ENCODE data around the gene PIGC. TPM values are rescaled to one million over a fixed set of nuclear protein-coding genes. Genes with fewer than 3 reads are reported as not detected.
"Not testable (repeated sequence)": the region's sequence is repeated elsewhere in the genome, so short reads cannot be mapped to it uniquely, and the experiment has no call there.

The PIGC gene
- total RNA-seq, 2 donors from 2014 or later, result 22.9 to 24.1 TPM

GRCh38 chr1:172446547-172446946 is 2.7 kb upstream of the PIGC start:
- intact Hi-C loops (cut with DNase I, micrococcal nuclease), result loop anchor here in 1 of 2 donors (10.0 kb wide), 1 partner anchor 642 kb away; no protein-coding TSS in a partner anchor
- no peak for DNase-seq
- ATAC-seq, result no peak

- intact Hi-C loops (cut with DNase I, micrococcal nuclease), result loop anchor here in 1 of 2 donors (10.0 kb wide), 1 partner anchor 638 kb away; no protein-coding TSS in a partner anchor
- DNase-seq (no peak), ATAC-seq (peak; percentile 2)
These were observed 865 bp downstream of the PIGC start for GRCh38 chr1:172442843-172443565.

GRCh38 chr1:172442404-172442803 is 1.5 kb downstream of the PIGC start:
- ATAC-seq (no peak), DNase-seq (no peak)
- intact Hi-C loops (cut with DNase I, micrococcal nuclease), result loop anchor here in 1 of 2 donors (10.0 kb wide), 1 partner anchor 638 kb away; no protein-coding TSS in a partner anchor

GRCh38 chr1:172437183-172437582 is 6.7 kb downstream of the PIGC start:
- DNase-seq; intact Hi-C loops (cut with DNase I, micrococcal nuclease); ATAC-seq: not testable (repeated sequence)

- ATAC-seq (peak; percentile 93), DNase-seq (peak; percentile 76 to 79)
- intact Hi-C loops (cut with DNase I, micrococcal nuclease), result no loop called here
These were observed 12.1 kb downstream of the PIGC start for GRCh38 chr1:172431721-172432192.

GRCh38 chr1:172431204-172431603 is 12.7 kb downstream of the PIGC start:
- ATAC-seq (no peak), DNase-seq (no peak)
- intact Hi-C loops (cut with DNase I, micrococcal nuclease), result no loop called here

- intact Hi-C loops (cut with DNase I, micrococcal nuclease), result no loop called here
- no peak for ATAC-seq
- no peak for DNase-seq
These were observed 13.8 kb downstream of the PIGC start for GRCh38 chr1:172430128-172430454.

GRCh38 chr1:172429331-172430127 is 14.3 kb downstream of the PIGC start:
- intact Hi-C loops (cut with DNase I, micrococcal nuclease), result no loop called here
- peak in 1 of 2 donors; percentile 52 for DNase-seq
- ATAC-seq, result peak; percentile 68

- intact Hi-C loops (cut with DNase I, micrococcal nuclease), result no loop called here
- no peak for ATAC-seq
- DNase-seq, result no peak
These were observed 16.7 kb downstream of the PIGC start for GRCh38 chr1:172427191-172427590.

- no peak for ATAC-seq
- no peak for DNase-seq
- intact Hi-C loops (cut with DNase I, micrococcal nuclease), result no loop called here
These were observed 18.5 kb downstream of the PIGC start for GRCh38 chr1:172425339-172425738.

- intact Hi-C loops (cut with DNase I, micrococcal nuclease), result no loop called here
- no peak for ATAC-seq
- no peak for DNase-seq
These were observed 20.5 kb downstream of the PIGC start for GRCh38 chr1:172423336-172423735.

GRCh38 chr1:172421974-172422604 is 21.8 kb downstream of the PIGC start:
- intact Hi-C loops (cut with DNase I, micrococcal nuclease), result no loop called here
- DNase-seq (no peak), ATAC-seq (no peak)

GRCh38 chr1:172420385-172420784 is 23.5 kb downstream of the PIGC start, which contains the start of gene C1orf105:
Gene C1orf105 (plus strand): TSS chr1:172420685. CDS start chr1:172420886, 201 bp downstream.
- intact Hi-C loops (cut with DNase I, micrococcal nuclease), result no loop called here
- DNase-seq, result no peak
- no peak for ATAC-seq

- ATAC-seq (no peak), DNase-seq (no peak)
- intact Hi-C loops (cut with DNase I, micrococcal nuclease), result no loop called here
These were observed 26.3 kb downstream of the PIGC start for GRCh38 chr1:172417557-172417956.

- ATAC-seq (no peak), DNase-seq (no peak)
- intact Hi-C loops (cut with DNase I, micrococcal nuclease), result no loop called here
These were observed 27.3 kb downstream of the PIGC start for GRCh38 chr1:172416496-172417035.

- ATAC-seq (no peak), DNase-seq (no peak)
- intact Hi-C loops (cut with DNase I, micrococcal nuclease), result no loop called here
These were observed 29.5 kb downstream of the PIGC start for GRCh38 chr1:172414331-172414730.

- DNase-seq (no peak), ATAC-seq (no peak)
- intact Hi-C loops (cut with DNase I, micrococcal nuclease), result no loop called here
These were observed 32.0 kb downstream of the PIGC start for GRCh38 chr1:172411791-172412338.

- intact Hi-C loops (cut with DNase I, micrococcal nuclease), result no loop called here
- no peak for DNase-seq
- ATAC-seq, result no peak
These were observed 33.8 kb downstream of the PIGC start for GRCh38 chr1:172410027-172410426.

GRCh38 chr1:172408958-172409357 is 34.9 kb downstream of the PIGC start:
- intact Hi-C loops (cut with DNase I, micrococcal nuclease), result loop anchor here in 1 of 2 donors (10.0 kb wide), 1 partner anchor 384 kb away; no protein-coding TSS in a partner anchor
- no peak for ATAC-seq
- DNase-seq, result no peak
